ENCODE measurements around the gene HS3ST1.

The HS3ST1 gene

GRCh38 chr4:11428231-11428898, at the start of gene HS3ST1:
TSS of gene HS3ST1 (minus strand) at chr4:11428894. CDS start at chr4:11400005, 28,889 bp downstream.
- TF ChIP-seq TOX (CRISPR knock-in tag; IDR thresholded peaks at IDR 0.05; ENCODE audit: borderline replicate concordance): no peak
- TF ChIP-seq TCF4 (CRISPR knock-in tag; IDR thresholded peaks at IDR 0.05; ENCODE audit: borderline replicate concordance): no peak
- TF ChIP-seq ZNF8 (CRISPR knock-in tag; IDR thresholded peaks at IDR 0.05): no peak
- TF ChIP-seq ZFP30 (CRISPR knock-in tag; IDR thresholded peaks at IDR 0.05): no peak
- no peak for TF ChIP-seq ZFP3 (CRISPR knock-in tag; IDR thresholded peaks at IDR 0.05)
- TF ChIP-seq PATZ1 (CRISPR knock-in tag; IDR thresholded peaks at IDR 0.05; ENCODE audit: borderline replicate concordance): no peak
- TF ChIP-seq SNAI2 (CRISPR knock-in tag; IDR thresholded peaks at IDR 0.05): no peak
- no peak for TF ChIP-seq GLIS3 (CRISPR knock-in tag; IDR thresholded peaks at IDR 0.05)
- TF ChIP-seq POU6F1 (CRISPR knock-in tag; IDR thresholded peaks at IDR 0.05; ENCODE audit: borderline replicate concordance, low read depth): no peak
- TF ChIP-seq ZNF70 (CRISPR knock-in tag; IDR thresholded peaks at IDR 0.05): no peak
- no peak for TF ChIP-seq BACH2 (CRISPR knock-in tag; IDR thresholded peaks at IDR 0.05; ENCODE audit: borderline replicate concordance)
- no peak for TF ChIP-seq ISL1 (CRISPR knock-in tag; IDR thresholded peaks at IDR 0.05)
- no peak for TF ChIP-seq ZNF565 (CRISPR knock-in tag; conservative IDR thresholded peaks at IDR 0.05; ENCODE audit: low read depth)
- no peak for TF ChIP-seq CSRNP3 (CRISPR knock-in tag; IDR thresholded peaks at IDR 0.05)
- no peak for TF ChIP-seq ARNTL (CRISPR knock-in tag; IDR thresholded peaks at IDR 0.05; ENCODE audit: borderline replicate concordance, low read depth)
- no peak for TF ChIP-seq PPARA (CRISPR knock-in tag; IDR thresholded peaks at IDR 0.05; ENCODE audit: borderline replicate concordance)
- no peak for TF ChIP-seq CSDC2 (CRISPR knock-in tag; IDR thresholded peaks at IDR 0.05)
- TF ChIP-seq OSR1 (CRISPR knock-in tag; IDR thresholded peaks at IDR 0.05): no peak
- no peak for TF ChIP-seq ZC3H10 (CRISPR knock-in tag; IDR thresholded peaks at IDR 0.05)
- ATAC-seq: no peak

- no peak for ATAC-seq
- TF ChIP-seq PPARA (CRISPR knock-in tag; IDR thresholded peaks at IDR 0.05; ENCODE audit: borderline replicate concordance) (no peak), CREB5 (CRISPR knock-in tag; IDR thresholded peaks at IDR 0.05; ENCODE audit: low read depth) (no peak), ZNF8 (CRISPR knock-in tag; IDR thresholded peaks at IDR 0.05) (no peak), CSRNP3 (CRISPR knock-in tag; IDR thresholded peaks at IDR 0.05) (no peak), TOX (CRISPR knock-in tag; IDR thresholded peaks at IDR 0.05; ENCODE audit: borderline replicate concordance) (no peak), CSDC2 (CRISPR knock-in tag; IDR thresholded peaks at IDR 0.05) (no peak), ISL1 (CRISPR knock-in tag; IDR thresholded peaks at IDR 0.05) (no peak), PATZ1 (CRISPR knock-in tag; IDR thresholded peaks at IDR 0.05; ENCODE audit: borderline replicate concordance) (no peak), POU6F1 (CRISPR knock-in tag; IDR thresholded peaks at IDR 0.05; ENCODE audit: borderline replicate concordance, low read depth) (no peak), ARNTL (CRISPR knock-in tag; IDR thresholded peaks at IDR 0.05; ENCODE audit: borderline replicate concordance, low read depth) (no peak), ZC3H10 (CRISPR knock-in tag; IDR thresholded peaks at IDR 0.05) (no peak), BACH2 (CRISPR knock-in tag; IDR thresholded peaks at IDR 0.05; ENCODE audit: borderline replicate concordance) (no peak), ESRRG (CRISPR knock-in tag; IDR thresholded peaks at IDR 0.05) (no peak), TSHZ2 (CRISPR knock-in tag; IDR thresholded peaks at IDR 0.05) (no peak)
Observed at GRCh38 chr4:11475871-11476270, 47.2 kb upstream of the HS3ST1 start.

Measured in SK-N-SH treated with all-trans-retinoic acid at 6 μM for 48 hours (cell line).